HCT116 (cell line): ENCODE results near the gene TIMM13. TPM values are rescaled to one million over a fixed set of nuclear protein-coding genes. Genes with fewer than 3 reads are reported as not detected.

Experiments
- ATAC-seq: fragments of 200-7000 bp; cut with Tn5 transposase; 2 replicates; pipeline ENCODE4 v1.9.1; 2020; ENCODE audit warnings: mild to moderate bottlenecking, moderate library complexity
- BruUV-seq: library from RNA; stranded (reverse); fragments of 400-500 nt; replicated peaks from 2 replicates; lab custom pipeline; 2021; lab: Mats Ljungman, UMichigan
- CTCF ChIA-PET: fragments of 300-600 bp; sonication (Branson Sonifier 250); formaldehyde crosslinking; loops from one replicate; lab custom pipeline; 2021; ENCODE audit warnings: antibody characterized with exemption; lab: Charles Lee
- POLR2A ChIA-PET: fragments of 300-600, 350-600 bp; sonication (Branson Sonifier 250); formaldehyde crosslinking; loops from one replicate; lab custom pipeline; 2021; ENCODE audit warnings: antibody characterized with exemption; lab: Charles Lee
- RAD21 ChIA-PET, 2 experiments: fragments of 300-600 bp; sonication (Branson Sonifier 250); formaldehyde crosslinking; loops; one replicate each; lab custom pipeline; 2023; ENCODE audit warnings: low total read pairs in 2 of 2; ENCODE audit not compliant: uncharacterized antibody in 2 of 2, unreplicated experiment in 2 of 2, low non-redundant PET in 1 of 2; lab: Charles Lee
- DNase-seq: peaks from one replicate; pipeline ENCODE4 v3.0.0-alpha.2; 2010; ENCODE audit warnings: low read depth, low spot score
- H2AFZ ChIP-seq: fragments of 200-600 bp; shearing (Covaris generic), sonication (generic); 2 replicates; pipeline ENCODE4 v1.6.1; 2017; ENCODE audit warnings: low read depth, mixed run types, mixed read lengths, antibody characterized with exemption, low read length; ENCODE audit not compliant: poor library complexity, severe bottlenecking
- H3K27ac ChIP-seq: 2 replicates; pipeline ENCODE4 v1.5.1; 2012; ENCODE audit warnings: low read depth, low read length
- H3K27me3 ChIP-seq: fragments of 200-600 bp; sonication (generic); 2 replicates; pipeline ENCODE4 v1.6.1; 2016; ENCODE audit warnings: mixed run types, low read length, mixed read lengths; ENCODE audit not compliant: insufficient read depth
- H3K36me3 ChIP-seq, 2 experiments: fragments of 200-500 bp in 1 of 2; fragments of 200-600 bp in 1 of 2; sonication (Bioruptor generic) in 1 of 2; sonication (generic) in 1 of 2; 2 replicates each; pipeline versions ENCODE4 v1.5.1 to v1.6.1; 2014 to 2016; ENCODE audit warnings: low read length in 2 of 2, inconsistent platforms in 1 of 2, mixed read lengths in 1 of 2, mixed run types in 1 of 2; ENCODE audit not compliant: insufficient read depth in 2 of 2, control insufficient read depth in 1 of 2
- H3K4me1 ChIP-seq, 2 experiments: fragments of 200-600 bp in 1 of 2; sonication (generic) in 1 of 2; 2 replicates each; pipeline versions ENCODE4 v1.5.1 to v1.6.1; 2012 to 2017; ENCODE audit warnings: low read length in 2 of 2, inconsistent platforms in 1 of 2, mild to moderate bottlenecking in 1 of 2, mixed read lengths in 1 of 2, mixed run types in 1 of 2, moderate library complexity in 1 of 2; ENCODE audit not compliant: insufficient read depth in 2 of 2, control insufficient read depth in 1 of 2
- H3K4me2 ChIP-seq: fragments of 200-600 bp; sonication (generic); 2 replicates; pipeline ENCODE4 v1.6.1; 2017; ENCODE audit warnings: mixed run types, low read length, mixed read lengths
- H3K4me3 ChIP-seq, 2 experiments: fragments of 200-600 bp in 1 of 2; sonication (generic) in 1 of 2; replicated peaks in 1 of 2; 2 replicates each; pipeline ENCODE4 v1.5.1; 2011 to 2016; ENCODE audit warnings: low read length in 2 of 2, control low read depth in 1 of 2, low read depth in 1 of 2, mild to moderate bottlenecking in 1 of 2, mixed read lengths in 1 of 2, mixed run types in 1 of 2
- H3K79me2 ChIP-seq: fragments of 200-600 bp; sonication (generic); 2 replicates; pipeline ENCODE4 v1.6.1; 2017; ENCODE audit warnings: mild to moderate bottlenecking, mixed run types, low read length, moderate library complexity, mixed read lengths; ENCODE audit not compliant: insufficient read depth
- H3K9ac ChIP-seq: fragments of 200-600 bp; sonication (generic); 2 replicates; pipeline ENCODE4 v1.6.1; 2016; ENCODE audit warnings: low read length, mixed read lengths
- H3K9me2 ChIP-seq: fragments of 200-600 bp; sonication (generic), shearing (Covaris generic); 2 replicates; pipeline ENCODE4 v1.6.1; 2017; ENCODE audit warnings: mixed run types, mild to moderate bottlenecking, moderate library complexity; ENCODE audit not compliant: insufficient read depth
- H3K9me3 ChIP-seq, 2 experiments: fragments of 200-500 bp in 1 of 2; fragments of 200-600 bp in 1 of 2; sonication (Bioruptor generic) in 1 of 2; sonication (generic) in 1 of 2; 2 replicates each; pipeline ENCODE4 v1.6.1; 2014 to 2017; ENCODE audit warnings: low read length in 2 of 2, mixed read lengths in 2 of 2, inconsistent platforms in 1 of 2, low read depth in 1 of 2, mild to moderate bottlenecking in 1 of 2, mixed run types in 1 of 2, moderate library complexity in 1 of 2; ENCODE audit not compliant: control insufficient read depth in 1 of 2, insufficient read depth in 1 of 2
- H4K20me1 ChIP-seq: fragments of 200-600 bp; sonication (generic), shearing (Covaris generic); 2 replicates; pipeline ENCODE4 v1.6.1; 2017; ENCODE audit warnings: mixed run types, mild to moderate bottlenecking, moderate library complexity; ENCODE audit not compliant: insufficient read depth
- ATF3 ChIP-seq: IDR thresholded peaks from 2 replicates; pipeline ENCODE4 v1.6.1; 2012
- CEBPB ChIP-seq: IDR thresholded peaks from 2 replicates; pipeline ENCODE4 v1.6.1; 2012; ENCODE audit warnings: low read depth
- CTCF ChIP-seq, 3 experiments: fragments of 200-600 bp in 1 of 3; sonication (generic) in 1 of 3; IDR thresholded peaks in 2 of 3; conservative IDR thresholded peaks in 1 of 3; 2 replicates each; pipeline ENCODE4 v1.5.1; 2012 to 2017; ENCODE audit warnings: low read depth in 2 of 3, low read length in 2 of 3, antibody characterized with exemption in 1 of 3, borderline replicate concordance in 1 of 3, control low read depth in 1 of 3, mild to moderate bottlenecking in 1 of 3, mixed read lengths in 1 of 3, mixed run types in 1 of 3, moderate library complexity in 1 of 3; ENCODE audit not compliant: insufficient read depth in 1 of 3
- EGR1 ChIP-seq: IDR thresholded peaks from 2 replicates; pipeline ENCODE4 v1.6.1; 2012; ENCODE audit warnings: low read depth
- EZH2 ChIP-seq: fragments of 200-600 bp; sonication (generic); IDR thresholded peaks from 2 replicates; pipeline ENCODE4 v1.6.1; 2017; ENCODE audit warnings: antibody characterized with exemption, mixed run types
- FOSL1 ChIP-seq: IDR thresholded peaks from 2 replicates; pipeline ENCODE4 v1.6.1; 2012; ENCODE audit warnings: low read depth
- POLR2AphosphoS5 ChIP-seq: IDR thresholded peaks from 2 replicates; pipeline ENCODE4 v1.6.1; 2011; ENCODE audit warnings: mild to moderate bottlenecking, low read depth, low read length, moderate library complexity
- RAD21 ChIP-seq: IDR thresholded peaks from 2 replicates; pipeline ENCODE4 v1.6.1; 2012; ENCODE audit warnings: low read depth, mild to moderate bottlenecking
- SIN3A ChIP-seq: IDR thresholded peaks from 2 replicates; pipeline ENCODE4 v1.6.1; 2012; ENCODE audit warnings: low read depth
- SRF ChIP-seq: IDR thresholded peaks from 2 replicates; pipeline ENCODE4 v1.6.1; 2012; ENCODE audit warnings: low read depth
- TCF7L2 ChIP-seq: IDR thresholded peaks from 2 replicates; pipeline ENCODE4 v1.7.0; 2011; ENCODE audit warnings: borderline replicate concordance, inconsistent platforms; ENCODE audit not compliant: insufficient read depth, insufficient read length; ENCODE audit errors: extremely low read depth
- YY1 ChIP-seq: IDR thresholded peaks from 2 replicates; pipeline ENCODE4 v1.6.1; 2011; ENCODE audit warnings: low read length, low read depth, moderate library complexity, mild to moderate bottlenecking; ENCODE audit not compliant: insufficient replicate concordance; ENCODE audit errors: extremely low read depth
- ZFX ChIP-seq: fragments of 450-650 bp; IDR thresholded peaks from 2 replicates; pipeline ENCODE4 v1.6.1; 2017
- ZNF274 ChIP-seq: fragments of 200-500 bp; sonication (Bioruptor generic); IDR thresholded peaks from 2 replicates; pipeline ENCODE4 v1.6.1; 2014; ENCODE audit warnings: mild to moderate bottlenecking, low read depth, low read length, inconsistent platforms
- intact Hi-C: fragments of 100-400 bp; cut with micrococcal nuclease; formaldehyde crosslinking; loops from 2 replicates; pipeline ENCODE4 v1.10.0; 2022
- total RNA-seq: library from RNA; stranded (reverse); gene quantifications from one replicate; pipeline ENCODE4 v1.2.1, GENCODE V29; 2021; ENCODE audit not compliant: unreplicated experiment

Gene TIMM13
- total RNA-seq, 1 experiment from 2014 or later = 151 TPM

- ChIA-PET CTCF (no interaction called here), POLR2A (interaction anchor here (1.6 kb wide), 1 partner anchor 21 kb away, joined by 6 read pairs; the partner anchor contains the start of gene GADD45B), RAD21 (no interaction called here)
- H3K4me3 ChIP-seq = peak overlapping the region; percentile 92 to 95
- H3K9me3 ChIP-seq = no peaks in the 10 kb centered on the region
- no TSS peak for BruUV-seq
- H4K20me1 ChIP-seq = peaks cover 9% of the 10 kb centered on the region; the same call in 1 of the 2 replicates
- TF ChIP-seq EZH2 = no peak
- H3K27ac ChIP-seq = peak overlapping the region; percentile 96
- no peaks in the 10 kb centered on the region for H3K27me3 ChIP-seq
- H3K4me2 ChIP-seq = peak overlapping the region; percentile 96
- no peak for DNase-seq
- peak overlapping the region; percentile 100 for H3K9ac ChIP-seq
- intact Hi-C loops = no loop called here
- no peak overlapping the region for H2AFZ ChIP-seq
- peaks cover 0 to 11% of the 10 kb centered on the region in 2 experiments for H3K36me3 ChIP-seq
- peaks cover 0 to 24% of the 10 kb centered on the region in 2 experiments; a peak in 3 of 4 replicates for H3K4me1 ChIP-seq
- ATAC-seq = no peak
- H3K79me2 ChIP-seq = peaks cover 68% of the 10 kb centered on the region
- no peaks in the 10 kb centered on the region for H3K9me2 ChIP-seq
Observed at GRCh38 chr19:2454962-2455850, 27.8 kb upstream of the TIMM13 start.

- no peak for DNase-seq
- Histone ChIP-seq H3K4me2 (peak overlapping the region; percentile 96; the same call in 1 of the 2 replicates), H4K20me1 (peaks cover 9% of the 10 kb centered on the region; the same call in 1 of the 2 replicates)
- no peak for ATAC-seq
- TF ChIP-seq ATF3 = no peak
- TF ChIP-seq TCF7L2 = no peak
- no peak for TF ChIP-seq YY1
- TF ChIP-seq SRF = no peak
- TF ChIP-seq SIN3A = no peak
- no peak for TF ChIP-seq FOSL1
- TF ChIP-seq ZNF274 = no peak
- TF ChIP-seq ZFX = no peak
- no peak for TF ChIP-seq EZH2
- no peak for TF ChIP-seq EGR1
- no peak for TF ChIP-seq CEBPB
- TF ChIP-seq CTCF (IDR thresholded peaks at IDR 0.05 in 2 of 3, conservative IDR thresholded peaks at IDR 0.05 in 1 of 3; ENCODE audit: borderline replicate concordance in 1 of 3, insufficient read depth in 1 of 3, low read depth in 2 of 3, low read length in 2 of 3) = no peak
- no peak for TF ChIP-seq RAD21
- no peak for TF ChIP-seq POLR2AphosphoS5
- TF ChIP-seq, all 23 proteins: peak for 0
- H2AFZ ChIP-seq = no peak overlapping the region
- peak overlapping the region; percentile 96; the same call in 1 of the 2 replicates for H3K27ac ChIP-seq
- H3K4me1 ChIP-seq = peaks cover 0 to 24% of the 10 kb centered on the region in 2 experiments; a peak in 3 of 4 replicates
- intact Hi-C loops = no loop called here
- no peaks in the 10 kb centered on the region for H3K27me3 ChIP-seq
- ChIA-PET POLR2A (interaction anchor here (0.7 to 1.6 kb wide), 2 partner anchors 22 to 164 kb away, joined by 4 to 6 read pairs; partner anchors contain the start of gene GADD45B), CTCF (interaction anchor here (0.7 kb wide), 1 partner anchor 9 kb away, joined by 3 read pairs; no protein-coding TSS in a partner anchor), RAD21 (no interaction called here)
- no peak overlapping the region for H3K4me3 ChIP-seq
- H3K9me2 ChIP-seq = no peaks in the 10 kb centered on the region
- H3K9me3 ChIP-seq = no peaks in the 10 kb centered on the region
- peaks cover 0 to 14% of the 10 kb centered on the region in 2 experiments for H3K36me3 ChIP-seq
- no TSS peak for BruUV-seq
- H3K9ac ChIP-seq = peak overlapping the region; percentile 100; the same call in 1 of the 2 replicates
- peaks cover 76% of the 10 kb centered on the region for H3K79me2 ChIP-seq
Observed at GRCh38 chr19:2454199-2454961, 27.0 kb upstream of the TIMM13 start.
